ENCODE measurements around the gene RANBP1.

DNA sequence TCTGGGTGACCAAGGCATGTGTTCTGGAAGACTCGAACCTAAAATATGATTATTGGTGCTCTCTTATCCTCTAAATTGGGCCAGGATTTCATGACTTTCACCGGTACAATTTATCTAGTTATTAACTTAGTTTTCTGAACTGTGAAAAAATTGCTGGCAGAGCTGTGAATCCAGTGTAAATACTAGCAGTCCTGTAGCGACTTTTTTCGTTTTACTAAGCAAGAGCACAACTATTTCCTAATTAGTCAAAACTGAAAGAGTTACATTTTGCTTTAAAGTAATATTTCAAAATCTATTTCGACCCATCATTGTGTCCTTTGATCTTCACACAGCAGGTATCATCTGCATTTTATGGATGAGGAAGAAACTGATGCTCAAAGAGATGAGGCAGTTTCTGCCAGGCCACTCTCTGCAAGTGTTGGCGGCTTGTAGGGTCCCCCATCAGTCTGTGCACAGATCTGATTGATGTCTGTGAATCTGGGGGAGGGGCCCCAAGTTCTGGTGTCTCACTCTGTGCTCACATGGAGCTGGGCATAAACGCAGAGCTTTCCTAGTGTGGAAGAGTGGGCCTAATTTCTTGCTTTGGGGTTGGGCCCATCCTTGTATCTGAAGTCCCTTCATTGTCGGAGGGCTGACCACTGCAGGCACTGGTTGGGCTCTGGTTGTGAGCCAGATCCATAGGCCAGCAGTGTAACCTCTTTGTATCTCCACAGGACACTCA lies 2.6 kb downstream of the RANBP1 start:
- TF ChIP-seq, protein P1, sequence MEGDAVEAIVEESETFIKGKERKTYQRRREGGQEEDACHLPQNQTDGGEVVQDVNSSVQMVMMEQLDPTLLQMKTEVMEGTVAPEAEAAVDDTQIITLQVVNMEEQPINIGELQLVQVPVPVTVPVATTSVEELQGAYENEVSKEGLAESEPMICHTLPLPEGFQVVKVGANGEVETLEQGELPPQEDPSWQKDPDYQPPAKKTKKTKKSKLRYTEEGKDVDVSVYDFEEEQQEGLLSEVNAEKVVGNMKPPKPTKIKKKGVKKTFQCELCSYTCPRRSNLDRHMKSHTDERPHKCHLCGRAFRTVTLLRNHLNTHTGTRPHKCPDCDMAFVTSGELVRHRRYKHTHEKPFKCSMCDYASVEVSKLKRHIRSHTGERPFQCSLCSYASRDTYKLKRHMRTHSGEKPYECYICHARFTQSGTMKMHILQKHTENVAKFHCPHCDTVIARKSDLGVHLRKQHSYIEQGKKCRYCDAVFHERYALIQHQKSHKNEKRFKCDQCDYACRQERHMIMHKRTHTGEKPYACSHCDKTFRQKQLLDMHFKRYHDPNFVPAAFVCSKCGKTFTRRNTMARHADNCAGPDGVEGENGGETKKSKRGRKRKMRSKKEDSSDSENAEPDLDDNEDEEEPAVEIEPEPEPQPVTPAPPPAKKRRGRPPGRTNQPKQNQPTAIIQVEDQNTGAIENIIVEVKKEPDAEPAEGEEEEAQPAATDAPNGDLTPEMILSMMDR (IDR thresholded peaks at IDR 0.05; ENCODE audit: insufficient read depth, low read length) = no peak
- TF ChIP-seq POLR2AphosphoS5 (IDR thresholded peaks at IDR 0.05; ENCODE audit: low read depth) (0 out of 2 replicates have a peak, but pooled peaks have one; percentile 19), GABPA (IDR thresholded peaks at IDR 0.05; ENCODE audit: low read depth) (no peak), SPI1 (IDR thresholded peaks at IDR 0.05; ENCODE audit: borderline replicate concordance, low read depth) (no peak)
- TF ChIP-seq, protein P2, sequence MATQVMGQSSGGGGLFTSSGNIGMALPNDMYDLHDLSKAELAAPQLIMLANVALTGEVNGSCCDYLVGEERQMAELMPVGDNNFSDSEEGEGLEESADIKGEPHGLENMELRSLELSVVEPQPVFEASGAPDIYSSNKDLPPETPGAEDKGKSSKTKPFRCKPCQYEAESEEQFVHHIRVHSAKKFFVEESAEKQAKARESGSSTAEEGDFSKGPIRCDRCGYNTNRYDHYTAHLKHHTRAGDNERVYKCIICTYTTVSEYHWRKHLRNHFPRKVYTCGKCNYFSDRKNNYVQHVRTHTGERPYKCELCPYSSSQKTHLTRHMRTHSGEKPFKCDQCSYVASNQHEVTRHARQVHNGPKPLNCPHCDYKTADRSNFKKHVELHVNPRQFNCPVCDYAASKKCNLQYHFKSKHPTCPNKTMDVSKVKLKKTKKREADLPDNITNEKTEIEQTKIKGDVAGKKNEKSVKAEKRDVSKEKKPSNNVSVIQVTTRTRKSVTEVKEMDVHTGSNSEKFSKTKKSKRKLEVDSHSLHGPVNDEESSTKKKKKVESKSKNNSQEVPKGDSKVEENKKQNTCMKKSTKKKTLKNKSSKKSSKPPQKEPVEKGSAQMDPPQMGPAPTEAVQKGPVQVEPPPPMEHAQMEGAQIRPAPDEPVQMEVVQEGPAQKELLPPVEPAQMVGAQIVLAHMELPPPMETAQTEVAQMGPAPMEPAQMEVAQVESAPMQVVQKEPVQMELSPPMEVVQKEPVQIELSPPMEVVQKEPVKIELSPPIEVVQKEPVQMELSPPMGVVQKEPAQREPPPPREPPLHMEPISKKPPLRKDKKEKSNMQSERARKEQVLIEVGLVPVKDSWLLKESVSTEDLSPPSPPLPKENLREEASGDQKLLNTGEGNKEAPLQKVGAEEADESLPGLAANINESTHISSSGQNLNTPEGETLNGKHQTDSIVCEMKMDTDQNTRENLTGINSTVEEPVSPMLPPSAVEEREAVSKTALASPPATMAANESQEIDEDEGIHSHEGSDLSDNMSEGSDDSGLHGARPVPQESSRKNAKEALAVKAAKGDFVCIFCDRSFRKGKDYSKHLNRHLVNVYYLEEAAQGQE (IDR thresholded peaks at IDR 0.05; ENCODE audit: insufficient replicate concordance, low read depth) = no peak
